Activated T-cell treated with anti-CD3 and anti-CD28 coated beads, Interleukin-2, amount 50 U/mL, for 24 hours (primary cell): Measurements from ENCODE around the gene STK38L.

Source experiments
- DNase-seq: peaks from one replicate; pipeline ENCODE4 v3.0.0-alpha.2; 2020
- H3K27ac Mint-ChIP-seq: 2 replicates; pipeline ENCODE4 v1.8.0; 2020; ENCODE audit warnings: mild to moderate bottlenecking, mixed read lengths
- H3K27me3 Mint-ChIP-seq: 2 replicates; pipeline ENCODE4 v1.8.0; 2020; ENCODE audit warnings: mixed read lengths
- H3K36me3 Mint-ChIP-seq: 2 replicates; pipeline ENCODE4 v1.8.0; 2020; ENCODE audit warnings: low read depth, mixed read lengths
- H3K4me1 Mint-ChIP-seq: 2 replicates; pipeline ENCODE4 v1.8.0; 2020; ENCODE audit warnings: low read depth, mixed read lengths
- H3K4me3 Mint-ChIP-seq: 2 replicates; pipeline ENCODE4 v1.8.0; 2020; ENCODE audit warnings: mild to moderate bottlenecking, moderate library complexity, mixed read lengths
- H3K9me3 Mint-ChIP-seq: 2 replicates; pipeline ENCODE4 v1.8.0; 2020; ENCODE audit warnings: mixed read lengths

STK38L gene

GRCh38 chr12:27246141-27246540 is 2.1 kb downstream of the STK38L start:
- no peaks in the 10 kb centered on the region for H3K27me3 Mint-ChIP-seq
- H3K36me3 Mint-ChIP-seq = peaks cover 16% of the 10 kb centered on the region
- no peak overlapping the region for H3K27ac Mint-ChIP-seq
- H3K9me3 Mint-ChIP-seq = peaks cover 5% of the 10 kb centered on the region
- no peak for DNase-seq
- H3K4me3 Mint-ChIP-seq = peak overlapping the region; percentile 93
- H3K4me1 Mint-ChIP-seq = peaks cover 48% of the 10 kb centered on the region

GRCh38 chr12:27246774-27247173 is 2.7 kb downstream of the STK38L start:
- Mint-ChIP-seq H3K27me3 (no peaks in the 10 kb centered on the region), H3K27ac (no peak overlapping the region), H3K36me3 (peaks cover 16% of the 10 kb centered on the region), H3K9me3 (peaks cover 5% of the 10 kb centered on the region), H3K4me1 (peaks cover 48% of the 10 kb centered on the region), H3K4me3 (no peak overlapping the region)
- no peak for DNase-seq

GRCh38 chr12:27252934-27253333 is 8.8 kb downstream of the STK38L start:
- H3K27ac Mint-ChIP-seq = no peak overlapping the region
- no peaks in the 10 kb centered on the region for H3K27me3 Mint-ChIP-seq
- peaks cover 42% of the 10 kb centered on the region for H3K4me1 Mint-ChIP-seq
- H3K9me3 Mint-ChIP-seq = no peaks in the 10 kb centered on the region
- H3K4me3 Mint-ChIP-seq = no peak overlapping the region
- no peak for DNase-seq
- H3K36me3 Mint-ChIP-seq = peaks cover 6% of the 10 kb centered on the region

- H3K27ac Mint-ChIP-seq = no peak overlapping the region
Observed at GRCh38 chr12:27253347-27253746, 9.3 kb downstream of the STK38L start.

GRCh38 chr12:27255806-27256205 is 11.7 kb downstream of the STK38L start:
- Mint-ChIP-seq H3K4me1 (peaks cover 45% of the 10 kb centered on the region), H3K27ac (no peak overlapping the region), H3K9me3 (no peaks in the 10 kb centered on the region), H3K4me3 (no peak overlapping the region), H3K36me3 (peaks cover 5% of the 10 kb centered on the region), H3K27me3 (no peaks in the 10 kb centered on the region)
- DNase-seq = no peak

More at GRCh38 chr12:27253347-27253746, 9.3 kb downstream of the STK38L start:
- peaks cover 6% of the 10 kb centered on the region for H3K36me3 Mint-ChIP-seq
- H3K4me3 Mint-ChIP-seq = no peak overlapping the region
- DNase-seq = no peak
- no peaks in the 10 kb centered on the region for H3K9me3 Mint-ChIP-seq
- H3K4me1 Mint-ChIP-seq = peaks cover 38% of the 10 kb centered on the region
- H3K27me3 Mint-ChIP-seq = no peaks in the 10 kb centered on the region

- Mint-ChIP-seq H3K36me3 (peaks cover 4% of the 10 kb centered on the region), H3K27me3 (no peaks in the 10 kb centered on the region), H3K9me3 (no peaks in the 10 kb centered on the region), H3K27ac (no peak overlapping the region), H3K4me1 (peaks cover 50% of the 10 kb centered on the region), H3K4me3 (no peak overlapping the region)
- DNase-seq = no peak
Observed at GRCh38 chr12:27257104-27257843, 13.2 kb downstream of the STK38L start.

- H3K27me3 Mint-ChIP-seq = no peaks in the 10 kb centered on the region
- H3K27ac Mint-ChIP-seq = no peak overlapping the region
- no peak overlapping the region for H3K4me3 Mint-ChIP-seq
- H3K4me1 Mint-ChIP-seq = peaks cover 33% of the 10 kb centered on the region
- no peak for DNase-seq
- H3K9me3 Mint-ChIP-seq = peaks cover 3% of the 10 kb centered on the region
- peaks cover 14% of the 10 kb centered on the region for H3K36me3 Mint-ChIP-seq
Observed at GRCh38 chr12:27260746-27261145, 16.7 kb downstream of the STK38L start.

GRCh38 chr12:27261866-27262265 is 17.8 kb downstream of the STK38L start:
- no peak overlapping the region for H3K4me3 Mint-ChIP-seq
- H3K4me1 Mint-ChIP-seq = peaks cover 26% of the 10 kb centered on the region
- no peak overlapping the region for H3K27ac Mint-ChIP-seq
- H3K27me3 Mint-ChIP-seq = no peaks in the 10 kb centered on the region
- peaks cover 17% of the 10 kb centered on the region for H3K36me3 Mint-ChIP-seq
- H3K9me3 Mint-ChIP-seq = peaks cover 5% of the 10 kb centered on the region
- no peak for DNase-seq

GRCh38 chr12:27270148-27270547 is 26.1 kb downstream of the STK38L start:
- H3K4me1 Mint-ChIP-seq = peaks cover 13% of the 10 kb centered on the region
- peaks cover 2% of the 10 kb centered on the region for H3K9me3 Mint-ChIP-seq
- H3K4me3 Mint-ChIP-seq = no peak overlapping the region
- no peak for DNase-seq
- H3K36me3 Mint-ChIP-seq = peaks cover 26% of the 10 kb centered on the region
- no peaks in the 10 kb centered on the region for H3K27me3 Mint-ChIP-seq
- no peak overlapping the region for H3K27ac Mint-ChIP-seq

GRCh38 chr12:27271206-27271605 is 27.1 kb downstream of the STK38L start:
- H3K4me1 Mint-ChIP-seq = peaks cover 13% of the 10 kb centered on the region

GRCh38 chr12:27272373-27273028 is 28.4 kb downstream of the STK38L start:
- H3K9me3 Mint-ChIP-seq = no peaks in the 10 kb centered on the region
- no peaks in the 10 kb centered on the region for H3K27me3 Mint-ChIP-seq
- DNase-seq = no peak
- H3K27ac Mint-ChIP-seq = no peak overlapping the region
- peaks cover 14% of the 10 kb centered on the region for H3K36me3 Mint-ChIP-seq
- peaks cover 19% of the 10 kb centered on the region for H3K4me1 Mint-ChIP-seq
- H3K4me3 Mint-ChIP-seq = no peak overlapping the region

More at GRCh38 chr12:27271206-27271605, 27.1 kb downstream of the STK38L start:
- H3K27me3 Mint-ChIP-seq = no peaks in the 10 kb centered on the region
- H3K4me3 Mint-ChIP-seq = no peak overlapping the region
- H3K36me3 Mint-ChIP-seq = peaks cover 23% of the 10 kb centered on the region
- H3K27ac Mint-ChIP-seq = no peak overlapping the region
- DNase-seq = no peak
- peaks cover 2% of the 10 kb centered on the region for H3K9me3 Mint-ChIP-seq

- Mint-ChIP-seq H3K4me3 (no peak overlapping the region), H3K4me1 (peaks cover 24% of the 10 kb centered on the region), H3K36me3 (peaks cover 8% of the 10 kb centered on the region), H3K27ac (no peak overlapping the region), H3K27me3 (no peaks in the 10 kb centered on the region), H3K9me3 (no peaks in the 10 kb centered on the region)
- DNase-seq = no peak
Observed at GRCh38 chr12:27273114-27273513, 29.0 kb downstream of the STK38L start.

- no peak for DNase-seq
- H3K4me3 Mint-ChIP-seq = no peak overlapping the region
- H3K36me3 Mint-ChIP-seq = peaks cover 5% of the 10 kb centered on the region
- H3K27me3 Mint-ChIP-seq = no peaks in the 10 kb centered on the region
- no peak overlapping the region for H3K27ac Mint-ChIP-seq
- H3K4me1 Mint-ChIP-seq = peaks cover 36% of the 10 kb centered on the region
- H3K9me3 Mint-ChIP-seq = no peaks in the 10 kb centered on the region
Observed at GRCh38 chr12:27274706-27275105, 30.6 kb downstream of the STK38L start.

- peaks cover 3% of the 10 kb centered on the region for H3K36me3 Mint-ChIP-seq
- no peaks in the 10 kb centered on the region for H3K27me3 Mint-ChIP-seq
- peaks cover 38% of the 10 kb centered on the region for H3K4me1 Mint-ChIP-seq
- no peaks in the 10 kb centered on the region for H3K9me3 Mint-ChIP-seq
- no peak for DNase-seq
- no peak overlapping the region for H3K27ac Mint-ChIP-seq
- no peak overlapping the region for H3K4me3 Mint-ChIP-seq
Observed at GRCh38 chr12:27276275-27276674, 32.2 kb downstream of the STK38L start.

- H3K4me1 Mint-ChIP-seq = peaks cover 34% of the 10 kb centered on the region
- DNase-seq = no peak
- no peak overlapping the region for H3K4me3 Mint-ChIP-seq
- H3K36me3 Mint-ChIP-seq = peaks cover 4% of the 10 kb centered on the region
- H3K9me3 Mint-ChIP-seq = no peaks in the 10 kb centered on the region
- H3K27me3 Mint-ChIP-seq = no peaks in the 10 kb centered on the region
- H3K27ac Mint-ChIP-seq = no peak overlapping the region
Observed at GRCh38 chr12:27277846-27278260, 33.8 kb downstream of the STK38L start.
